Muscle of back (tissue), 11 donors: ENCODE results near the gene MAN1A2. TPM values are rescaled to one million over a fixed set of nuclear protein-coding genes. Genes with fewer than 3 reads are reported as not detected.
"Not testable (repeated sequence)": the region's sequence is repeated elsewhere in the genome, so short reads cannot be mapped to it uniquely, and the experiment has no call there.

Experiments used
- DNase-seq, 3 donors: peaks; one replicate each; pipeline versions ENCODE4 v3.0.0 to v3.0.0-alpha.2; 2013
- polyA plus RNA-seq, 10 donors: library from polyadenylated mRNA; unstranded; fragments of 120-200 nt; gene quantifications; one replicate each; pipeline ENCODE4 v1.2.1, GENCODE V29; 2013; ENCODE audit not compliant: insufficient read length in 10 of 10

MAN1A2 gene
- polyA plus RNA-seq, 10 donors: 20.0 to 32.8 (median 26.1) TPM

DNA sequence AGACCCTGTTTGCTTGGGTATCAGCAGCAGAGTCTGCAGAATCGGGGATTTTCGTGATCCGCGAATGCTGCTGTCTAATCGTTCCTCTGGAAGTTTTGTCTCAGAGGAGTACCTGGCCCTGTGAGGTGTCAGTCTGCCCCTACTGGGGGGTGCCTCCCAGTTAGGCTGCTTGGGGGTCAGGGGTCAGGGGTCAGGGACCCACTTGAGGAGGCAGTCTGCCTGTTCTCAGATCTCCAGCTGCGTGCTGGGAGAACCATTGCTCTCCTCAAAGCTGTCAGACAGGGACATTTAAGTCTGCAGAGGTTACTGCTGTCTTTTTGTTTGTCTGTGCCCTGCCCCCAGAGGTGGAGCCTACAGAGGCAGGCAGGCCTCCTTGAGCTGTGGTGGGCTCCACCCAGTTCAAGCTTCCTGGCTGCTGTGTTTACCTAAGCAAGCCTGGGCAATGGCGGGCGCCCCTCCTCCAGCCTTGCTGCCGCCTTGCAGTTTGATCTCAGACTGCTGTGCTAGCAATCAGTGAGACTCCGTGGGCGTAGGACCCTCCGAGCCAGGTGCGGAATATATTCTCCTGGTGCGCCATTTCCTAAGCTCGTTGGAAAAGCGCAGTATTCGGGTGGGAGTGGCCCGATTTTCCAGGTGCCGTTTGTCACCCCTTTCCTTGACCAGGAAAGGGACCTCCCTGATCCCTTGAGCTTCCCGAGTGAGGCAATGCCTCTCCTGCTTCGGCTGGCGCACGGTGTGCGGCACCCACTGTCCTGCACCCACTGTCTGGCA lies 9.2 kb upstream of the MAN1A2 start:
- not testable (repeated sequence) for DNase-seq

DNA sequence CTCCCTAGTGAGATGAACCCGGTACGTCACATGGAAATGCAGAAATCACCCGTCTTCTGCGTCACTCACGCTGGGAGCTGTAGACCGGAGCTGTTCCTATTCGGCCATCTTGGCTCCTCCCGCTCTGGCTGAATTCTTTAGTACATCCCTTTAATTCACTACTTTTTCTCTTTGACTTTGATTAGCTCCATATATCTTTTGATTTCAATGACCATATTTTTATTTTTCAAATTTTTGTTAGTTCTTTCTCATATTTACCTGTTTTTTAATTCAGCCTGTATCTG lies 8.7 kb upstream of the MAN1A2 start:
- DNase-seq: not testable (repeated sequence)

DNA sequence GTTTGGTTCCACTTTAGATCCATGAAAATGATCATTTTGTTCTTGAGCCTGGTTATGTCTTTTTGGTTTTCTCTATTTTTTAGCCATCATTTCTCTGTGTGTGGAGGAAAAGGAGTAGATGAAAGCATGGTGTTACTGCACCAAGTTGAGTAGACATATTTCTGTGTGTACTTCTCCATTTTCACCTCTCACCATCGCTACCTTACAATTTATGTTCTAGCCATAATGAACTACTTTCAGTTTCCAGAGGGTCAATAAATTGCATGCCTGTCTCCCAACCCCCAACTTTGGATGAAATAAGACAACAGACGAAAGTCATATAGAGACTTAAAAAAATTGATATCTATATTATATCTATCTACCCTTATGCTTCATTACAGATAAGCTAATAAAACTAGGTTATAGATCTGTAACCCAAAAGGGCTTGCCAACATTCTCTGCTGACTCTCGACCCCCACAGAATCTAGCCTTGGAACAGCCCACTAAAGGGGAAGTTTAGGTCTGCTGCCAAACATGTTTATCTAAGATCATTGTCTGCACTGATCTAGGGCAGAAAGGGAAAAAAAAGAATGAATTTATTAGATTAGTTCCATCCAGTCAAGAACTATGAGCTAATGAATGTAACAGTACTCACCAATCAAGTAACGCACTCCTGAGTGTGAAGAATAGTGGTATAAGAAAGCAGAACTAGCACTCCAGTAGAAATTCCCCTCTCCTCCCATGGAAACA lies 7.5 kb upstream of the MAN1A2 start:
- DNase-seq: no peak

DNA sequence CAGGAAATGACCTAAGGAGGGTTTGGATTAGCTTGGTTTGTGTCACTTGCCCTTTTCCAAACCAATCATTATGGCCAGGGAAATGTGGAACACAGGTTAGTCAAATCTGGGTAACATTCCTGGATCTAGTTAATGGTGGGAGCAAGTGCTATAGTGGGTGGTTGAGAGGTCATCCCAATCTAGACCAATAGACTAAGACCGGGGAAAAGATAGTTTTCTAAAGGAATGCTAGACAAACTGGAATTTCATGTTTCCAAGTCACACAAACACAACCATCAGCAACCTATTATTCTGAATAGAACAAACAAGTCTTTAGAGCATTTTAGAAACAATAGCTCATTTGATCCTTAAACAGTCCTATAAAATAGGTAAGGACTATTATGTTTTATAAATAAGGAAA lies 4.3 kb upstream of the MAN1A2 start:
- DNase-seq: no peak

DNA sequence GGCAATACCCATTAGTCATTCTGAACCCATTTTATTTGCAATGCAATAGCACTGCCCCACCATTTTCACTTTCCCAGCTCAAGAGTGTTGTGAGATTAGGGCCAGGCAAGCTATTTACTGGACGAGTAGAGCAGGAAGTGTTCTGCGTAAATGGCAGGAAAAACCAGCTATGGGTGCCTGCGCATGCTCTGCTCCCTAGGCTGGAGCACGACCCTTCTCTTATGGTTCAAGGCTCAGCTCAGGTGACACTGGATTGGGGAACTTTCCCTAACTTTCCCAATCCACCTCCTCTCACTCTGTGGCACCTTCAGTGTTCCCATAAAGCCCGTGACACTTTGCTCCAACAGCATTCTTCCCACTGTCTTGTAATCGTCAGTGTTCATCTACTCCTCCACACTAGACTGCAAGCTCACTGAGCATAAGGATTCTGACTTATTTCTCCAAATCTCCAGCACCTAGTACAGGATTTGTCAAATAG lies 3.6 kb upstream of the MAN1A2 start:
- no peak for DNase-seq

DNA sequence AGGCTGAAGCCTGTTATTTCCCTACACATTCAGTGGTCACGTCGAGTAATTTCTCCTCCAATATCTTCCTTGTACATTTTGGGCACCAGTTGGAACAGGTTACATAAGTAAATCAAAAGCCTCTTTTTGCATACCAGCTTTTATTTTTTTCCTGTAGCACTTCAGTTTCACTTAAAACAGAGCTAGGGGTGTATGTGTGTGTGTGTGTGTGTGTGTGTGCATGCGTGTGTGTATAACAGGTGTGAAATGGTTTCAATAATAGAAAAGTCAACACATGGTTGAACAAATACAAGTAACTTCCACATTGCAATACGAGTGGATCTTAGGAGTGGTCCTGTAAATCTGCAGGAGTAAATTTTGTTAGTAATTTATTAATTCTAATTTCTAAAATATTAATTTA lies 3.0 kb upstream of the MAN1A2 start:
- no peak for DNase-seq

DNA sequence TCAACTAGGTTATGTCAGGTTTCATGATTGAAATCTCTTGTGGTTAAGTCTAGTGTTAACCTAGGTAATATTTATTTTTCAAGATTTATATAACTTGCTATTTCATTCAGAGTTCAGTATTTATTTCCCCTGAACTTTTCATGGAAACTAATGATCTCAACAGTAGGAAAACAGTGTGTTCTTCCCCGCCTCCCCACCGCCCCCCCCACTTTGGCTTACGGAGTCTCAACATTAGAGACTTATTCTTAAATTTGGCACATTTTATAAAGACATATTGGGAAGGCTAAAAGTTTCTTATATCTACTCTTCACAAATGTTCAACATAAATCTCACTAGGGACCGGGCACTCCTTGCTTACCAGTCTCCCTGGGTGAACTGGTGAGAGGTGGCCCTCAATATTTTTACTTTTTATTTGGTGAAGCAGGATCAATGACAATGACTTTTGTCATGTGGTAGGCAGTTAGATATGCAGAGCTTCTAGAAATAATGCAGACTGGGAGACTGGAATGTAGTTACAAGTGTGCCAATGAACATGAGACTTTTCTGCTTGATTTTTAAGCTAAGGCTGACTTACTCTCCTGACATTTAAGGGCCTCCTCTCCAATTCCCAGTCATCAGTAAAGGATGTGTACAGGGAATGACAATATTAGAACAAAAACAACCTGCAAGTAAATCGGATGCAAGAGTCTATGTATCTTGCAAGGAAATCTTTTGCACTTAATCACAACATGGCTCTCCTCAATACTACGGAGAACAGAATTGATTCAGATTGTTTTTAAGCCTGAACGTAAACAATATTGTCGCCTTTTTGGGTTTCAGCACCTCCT lies 1.7 kb upstream of the MAN1A2 start:
- DNase-seq: no peak

DNA sequence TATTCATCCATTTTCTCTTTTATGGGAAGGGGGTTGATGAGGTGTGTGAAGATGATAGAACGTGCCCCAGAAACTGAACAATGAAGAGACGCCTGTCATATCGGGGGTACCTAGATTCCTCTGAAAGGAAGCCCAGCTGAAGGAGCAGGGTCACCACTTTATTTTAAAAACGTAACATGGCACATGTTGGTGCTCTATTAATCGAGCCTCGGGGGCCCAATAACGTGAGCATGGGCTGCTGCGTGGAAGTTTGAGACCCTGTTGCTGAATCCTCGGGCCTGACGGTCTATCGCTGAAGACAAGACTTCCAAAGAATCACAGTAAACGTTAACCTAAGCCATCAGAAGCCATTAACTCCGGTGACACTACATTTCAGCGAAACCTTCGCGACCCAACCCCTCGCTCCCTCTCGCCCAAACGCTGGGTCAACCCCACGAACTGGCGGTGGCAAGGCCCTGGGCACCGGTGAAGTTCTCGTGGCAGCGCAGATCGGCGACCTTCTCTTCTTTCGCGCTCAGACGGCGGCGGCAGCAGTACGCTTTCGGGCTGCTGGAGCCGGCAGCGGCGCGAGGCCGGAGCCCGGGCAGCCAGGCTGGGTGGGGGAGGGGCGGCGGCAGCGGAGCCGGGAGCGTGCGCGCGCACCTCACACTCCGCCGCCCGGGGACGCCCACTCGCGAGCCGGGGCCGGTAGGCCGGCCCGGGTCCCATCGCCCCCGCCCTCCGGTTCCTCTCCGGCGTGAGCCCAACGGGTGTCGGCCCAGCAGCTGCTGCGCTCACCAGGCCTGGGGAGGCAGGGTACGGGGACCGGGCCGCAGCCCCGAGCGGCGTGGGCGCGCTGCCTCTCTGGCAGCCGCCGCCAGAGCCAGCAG lies 838 bp upstream of the MAN1A2 start:
- peak; percentile 81 to 96 (median 90) for DNase-seq

DNA sequence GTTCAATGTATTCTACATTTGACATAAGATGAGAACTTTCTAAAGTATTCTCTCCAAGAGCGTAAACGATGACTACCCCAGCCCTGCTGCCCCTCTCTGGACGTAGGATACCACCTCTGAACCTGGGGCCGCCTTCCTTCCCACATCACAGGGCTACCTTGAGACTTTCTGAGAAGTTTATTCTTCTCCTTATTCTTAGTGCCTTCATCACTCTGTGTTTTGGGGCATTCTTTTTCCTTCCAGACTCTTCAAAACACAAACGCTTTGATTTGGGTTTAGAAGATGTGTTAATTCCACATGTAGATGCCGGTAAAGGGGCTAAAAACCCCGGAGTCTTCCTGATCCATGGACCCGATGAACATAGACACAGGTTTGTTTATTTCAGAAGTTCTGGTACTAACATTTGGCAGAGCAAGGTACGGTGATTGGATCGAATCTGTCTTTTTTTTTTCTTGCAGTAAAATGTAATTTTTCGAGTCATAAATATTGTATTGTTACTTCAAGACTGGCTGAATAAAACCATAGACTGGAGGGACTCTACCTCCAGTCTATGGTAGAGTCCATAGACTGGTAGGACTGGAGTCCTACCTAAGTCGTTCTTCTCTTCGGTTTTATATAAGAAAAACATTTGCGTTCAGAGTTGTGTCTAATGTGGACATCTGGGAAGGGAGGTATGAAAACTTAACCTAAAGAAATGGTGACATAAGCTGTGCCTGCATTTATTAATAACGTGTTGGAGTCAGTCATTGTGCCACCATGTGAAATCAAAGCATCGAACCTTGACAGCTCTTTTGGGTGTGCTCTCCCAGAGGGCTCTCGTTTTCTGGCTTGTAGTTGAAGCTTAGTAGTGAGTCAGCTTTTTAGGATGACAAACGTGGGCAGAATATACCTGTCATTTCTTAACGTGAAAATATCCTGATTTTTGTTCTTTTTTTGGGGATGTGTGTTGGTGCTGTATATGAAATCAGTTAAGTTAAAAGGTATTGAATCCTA lies 1.2 kb downstream of the MAN1A2 start:
- peak in 1 of 3 donors; percentile 24 for DNase-seq

DNA sequence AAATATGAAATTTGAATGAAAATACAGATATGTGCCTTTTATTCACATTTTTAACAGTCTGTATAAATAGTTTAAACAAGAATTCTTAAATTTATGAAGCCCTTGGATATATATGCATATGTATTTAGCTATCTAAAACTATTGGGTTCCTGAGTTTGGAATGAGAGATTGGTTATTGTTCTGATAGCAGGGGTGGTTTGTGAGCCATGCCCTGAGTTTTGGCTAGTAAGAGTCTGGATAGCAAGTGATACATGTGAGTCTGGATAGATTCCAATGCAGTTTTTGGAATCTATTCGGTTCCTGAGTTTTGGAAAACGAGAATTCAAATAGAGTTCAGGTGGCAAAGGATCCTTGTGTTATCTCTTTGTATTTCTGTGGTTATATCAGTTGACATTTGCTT lies 2.8 kb downstream of the MAN1A2 start:
- peak in 1 of 3 donors; percentile 18 for DNase-seq

DNA sequence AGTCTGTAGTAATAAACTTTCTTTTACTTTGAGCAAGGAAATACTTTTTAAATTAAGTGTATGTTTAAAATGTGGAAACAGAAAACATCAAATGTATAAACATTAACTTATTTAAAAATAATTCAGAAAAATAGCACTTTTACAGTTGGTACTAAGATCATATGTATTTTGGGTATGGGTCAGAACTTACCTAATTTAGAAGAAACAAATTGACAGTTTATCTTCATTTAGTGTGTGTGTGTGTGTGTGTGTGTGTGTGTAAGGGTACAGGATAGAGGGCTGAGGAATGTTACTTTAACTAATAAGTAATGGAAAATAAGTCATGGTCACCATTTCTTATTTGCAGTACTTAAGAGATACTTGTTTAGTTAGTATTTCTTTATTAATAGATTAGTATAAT lies 3.3 kb downstream of the MAN1A2 start:
- no peak for DNase-seq

DNA sequence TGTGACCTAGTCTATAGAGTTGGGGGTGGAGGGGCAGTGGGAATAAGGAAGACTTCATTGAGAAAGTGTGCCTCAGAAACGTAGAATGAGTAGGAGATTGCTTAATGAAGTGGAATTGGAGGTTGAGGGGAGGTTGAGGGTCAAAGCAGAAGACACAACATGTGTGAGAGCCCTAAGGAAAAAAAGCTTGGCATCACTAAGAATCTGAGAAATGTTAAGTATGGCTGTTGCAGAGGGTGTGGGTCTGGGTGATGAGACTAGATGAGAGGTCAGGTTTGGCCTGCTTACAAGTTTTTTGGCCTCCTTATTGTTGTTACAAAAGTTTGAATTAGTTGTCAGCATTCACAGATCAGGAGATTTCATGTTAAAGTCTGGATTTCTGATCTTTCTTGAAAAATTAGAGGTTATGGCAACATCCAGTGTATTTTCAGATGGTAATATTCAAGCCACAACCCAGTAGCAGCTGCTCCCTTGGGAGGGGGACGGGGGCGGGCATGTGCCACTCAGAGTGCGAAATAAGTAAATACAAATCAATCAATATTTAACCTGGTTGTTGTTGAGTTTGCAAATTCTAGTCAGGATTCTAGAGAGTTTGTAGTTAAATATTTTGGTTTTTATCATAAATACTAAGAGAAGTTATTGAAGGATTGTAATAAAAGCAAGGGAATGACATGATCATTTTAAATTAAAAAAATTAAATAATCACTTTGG lies 4.3 kb downstream of the MAN1A2 start:
- DNase-seq: no peak

DNA sequence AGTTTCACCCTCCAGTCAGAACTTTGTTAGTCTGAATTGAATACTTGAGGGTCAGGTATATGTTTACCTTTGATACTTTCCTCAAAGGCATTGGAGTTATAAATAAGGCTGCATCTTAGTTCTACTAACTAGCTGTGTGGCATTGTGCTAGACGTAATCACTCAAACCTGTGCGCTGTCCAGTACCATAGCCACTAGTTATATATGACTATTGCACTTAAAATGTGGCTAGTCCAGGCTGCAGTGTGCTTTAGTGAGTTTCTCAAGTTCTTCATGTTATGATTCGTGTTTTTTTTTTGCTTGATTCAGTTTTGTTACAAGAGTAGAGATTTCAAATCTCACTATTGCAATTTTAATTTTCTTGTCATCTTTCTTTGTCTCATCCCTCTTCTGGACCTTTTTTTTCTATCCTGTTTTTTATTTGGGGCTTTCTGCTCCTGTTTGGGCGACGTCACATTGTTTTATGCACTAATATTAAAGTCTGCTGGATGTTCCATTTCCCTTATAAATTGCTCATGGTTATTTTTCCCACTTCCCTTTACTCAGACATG lies 5.7 kb downstream of the MAN1A2 start:
- DNase-seq: no peak

DNA sequence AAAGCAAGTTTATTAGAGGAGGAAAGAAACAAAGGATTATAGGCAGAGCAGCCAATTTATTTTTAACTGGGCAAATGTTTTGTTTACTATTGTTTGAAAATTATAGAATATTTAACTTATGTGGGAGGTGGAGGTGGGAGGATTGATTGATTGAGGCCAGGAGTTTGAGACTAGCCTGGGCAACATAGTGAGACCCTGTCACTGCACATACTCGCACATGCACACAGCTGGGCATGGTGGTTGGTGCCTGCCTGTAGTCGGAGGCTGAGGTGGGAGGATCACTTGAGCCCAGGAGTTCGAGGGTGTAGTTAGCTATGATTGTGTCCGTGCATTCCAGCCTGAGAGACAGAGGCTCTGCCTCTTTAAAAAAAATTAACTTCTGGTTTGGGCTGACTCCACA lies 6.7 kb downstream of the MAN1A2 start:
- no peak for DNase-seq

DNA sequence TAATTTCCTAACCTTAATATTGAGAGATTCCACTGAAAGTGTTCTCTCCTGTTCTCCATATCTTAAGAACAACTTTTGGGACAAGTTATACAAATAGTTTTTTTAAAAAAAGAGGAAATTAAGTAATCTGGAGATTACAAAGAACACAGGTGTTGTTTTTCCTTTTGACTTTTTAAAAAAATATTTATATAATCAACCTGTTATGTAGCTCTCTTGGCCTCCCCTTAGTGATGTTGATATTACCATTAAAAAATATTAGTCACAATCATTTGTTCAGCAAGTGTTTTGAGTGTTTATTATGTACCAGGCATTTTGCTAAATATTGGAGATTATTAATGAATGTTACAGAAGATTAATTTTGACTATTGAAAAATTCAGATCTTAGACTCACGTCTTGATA lies 8.1 kb downstream of the MAN1A2 start:
- no peak for DNase-seq

DNA sequence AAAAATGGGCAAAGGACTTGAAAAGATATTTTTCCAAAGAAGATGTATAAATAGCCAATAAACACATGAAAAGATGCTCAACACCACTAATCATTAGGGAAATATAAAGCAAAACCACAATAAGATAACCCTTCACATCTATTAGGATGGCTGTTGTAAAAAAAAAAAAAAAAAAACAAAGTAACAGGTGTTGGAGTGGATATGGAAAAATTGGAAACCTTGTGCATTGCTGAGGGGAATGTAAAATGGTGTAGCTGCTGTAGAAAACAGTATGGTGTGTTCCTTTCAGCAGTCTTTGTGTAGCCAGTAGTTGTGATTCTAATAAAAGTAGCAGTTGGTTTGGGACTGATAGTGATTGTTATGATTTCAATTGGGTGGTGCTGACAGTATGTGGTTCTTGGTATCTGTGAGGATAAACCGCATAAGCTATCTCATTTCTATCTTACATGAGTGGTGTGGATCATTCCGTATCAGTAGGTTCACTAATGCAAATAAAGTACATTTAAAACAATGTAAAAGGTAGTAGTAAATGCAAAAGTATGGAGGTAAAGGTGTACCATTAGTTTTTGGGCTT lies 19.9 kb downstream of the MAN1A2 start:
- DNase-seq: no peak

DNA sequence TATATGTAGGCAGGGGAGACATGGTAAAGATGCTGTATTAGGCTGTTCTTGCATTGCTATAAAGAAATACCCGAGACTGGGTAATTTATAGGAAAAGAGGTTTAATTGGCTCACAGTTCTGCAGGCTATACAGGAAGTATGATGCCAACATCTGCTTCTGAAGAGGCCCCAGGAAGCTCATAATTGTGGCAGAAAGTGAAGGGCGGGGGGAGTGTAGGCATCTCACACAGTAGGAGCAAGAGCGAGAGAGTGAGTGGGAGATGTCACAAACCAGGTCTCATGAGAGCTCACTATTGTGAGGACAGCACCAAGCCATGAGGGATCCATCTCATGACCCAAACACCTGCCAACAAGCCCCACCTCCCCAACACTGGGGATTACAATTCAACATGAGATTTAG lies 21.1 kb downstream of the MAN1A2 start:
- no peak for DNase-seq

DNA sequence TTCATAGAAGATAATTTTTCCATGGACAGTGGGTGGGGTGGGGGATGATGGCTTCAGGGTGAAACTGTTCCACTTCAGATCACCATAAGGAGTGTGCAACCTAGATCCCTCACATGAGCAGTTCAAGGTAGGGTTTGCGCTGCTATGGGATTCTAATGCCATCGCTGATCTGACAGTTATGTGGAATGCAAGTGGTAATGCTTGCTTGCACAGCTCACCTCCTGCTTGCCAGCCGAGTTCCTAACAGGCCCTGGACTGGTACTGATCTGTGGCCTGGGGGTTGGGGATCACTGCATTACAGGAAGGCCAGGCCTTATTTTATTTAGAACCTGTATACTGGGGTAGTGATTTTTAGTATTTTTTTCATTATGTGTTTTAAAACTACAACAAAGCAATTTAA lies 22.0 kb downstream of the MAN1A2 start:
- DNase-seq: no peak

DNA sequence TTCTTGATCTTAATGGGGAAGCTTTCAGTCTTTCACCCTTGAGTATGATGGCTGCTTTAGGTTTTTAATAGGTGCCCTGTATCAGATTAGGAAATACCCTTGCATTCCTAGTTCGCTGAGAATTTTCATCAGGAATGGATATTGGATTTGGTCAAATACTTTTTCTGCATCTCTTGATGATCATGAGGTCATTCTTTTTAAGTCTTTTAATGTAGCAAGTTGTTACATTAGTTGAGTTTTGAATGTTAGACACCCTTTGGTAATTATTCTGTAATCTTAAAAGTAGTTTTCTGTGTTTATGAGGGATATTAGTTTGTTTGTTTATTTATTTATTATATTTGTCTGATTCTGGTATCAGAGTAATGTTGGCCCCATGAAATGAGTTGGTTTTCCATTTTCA lies 22.5 kb downstream of the MAN1A2 start:
- no peak for DNase-seq
